GM12878 (cell line): Measurements from ENCODE around the gene KRT32. TPM values are rescaled to one million over a fixed set of nuclear protein-coding genes. Genes with fewer than 3 reads are reported as not detected.

Experiments
- ATAC-seq: fragments of 200-7000 bp; cut with Tn5 transposase; 3 replicates; pipeline ENCODE4 v1.9.1; 2020; ENCODE audit warnings: mild to moderate bottlenecking, moderate library complexity
- BruUV-seq: library from RNA; stranded (reverse); fragments of 400-500 nt; replicated peaks from 2 replicates; lab custom pipeline; 2021; lab: Mats Ljungman, UMichigan
- CTCF ChIA-PET: fragments of 300-600 bp; sonication (Branson Sonifier 250); formaldehyde crosslinking; extraction: SDS; loops from one replicate; lab custom pipeline; 2021; ENCODE audit warnings: inconsistent platforms; lab: Yijun Ruan, JAX
- POLR2A ChIA-PET: fragments of 350-600 bp; formaldehyde crosslinking; extraction: SDS; loops from one replicate; lab custom pipeline; 2021; ENCODE audit warnings: inconsistent platforms; lab: Charles Lee
- RAD21 ChIA-PET: fragments of 300-600 bp; sonication (Branson Sonifier 250); formaldehyde crosslinking; loops from one replicate; lab custom pipeline; 2023; ENCODE audit warnings: antibody characterized with exemption; ENCODE audit not compliant: unreplicated experiment; lab: Charles Lee
- SMC1A ChIA-PET: fragments of 300-600 bp; sonication (Branson Sonifier 250); formaldehyde crosslinking; loops from one replicate; lab custom pipeline; 2023; ENCODE audit not compliant: unreplicated experiment, uncharacterized antibody; lab: Charles Lee
- DNase-seq: peaks from one replicate; pipeline ENCODE4 v3.0.0-alpha.2; 2011; ENCODE audit warnings: low read depth, low spot score
- FAIRE-seq: peaks from 3 replicates; lab custom pipeline; 2011; peaks lifted over from hg19 to GRCh38; lab: Jason Lieb, UNC
- H2AFZ ChIP-seq: 2 replicates; pipeline ENCODE4 v1.6.0; 2011; ENCODE audit warnings: low read depth, low read length, control low read depth; ENCODE audit not compliant: control insufficient read depth
- H3K27ac ChIP-seq: 2 replicates; pipeline ENCODE4 v1.5.1; 2011; ENCODE audit warnings: control low read depth; ENCODE audit not compliant: control insufficient read depth, insufficient read depth
- H3K27me3 ChIP-seq, 2 experiments: replicated peaks in 1 of 2; 2 replicates each; pipeline versions ENCODE4 v1.6.0 to v1.6.1; 2011; ENCODE audit warnings: low read length in 1 of 2; ENCODE audit not compliant: control insufficient read depth in 2 of 2, insufficient read depth in 2 of 2
- H3K36me3 ChIP-seq, 2 experiments: 2 replicates each; pipeline ENCODE4 v1.5.1; 2011; ENCODE audit warnings: low read length in 1 of 2; ENCODE audit not compliant: control insufficient read depth in 2 of 2, insufficient read depth in 2 of 2
- H3K4me1 ChIP-seq: 2 replicates; pipeline ENCODE4 v1.6.1; 2011; ENCODE audit warnings: mild to moderate bottlenecking, low read length, moderate library complexity, mixed read lengths; ENCODE audit not compliant: control insufficient read depth, insufficient read depth
- H3K4me2 ChIP-seq: 2 replicates; pipeline ENCODE4 v1.6.0; 2011; ENCODE audit warnings: control low read depth; ENCODE audit not compliant: control insufficient read depth, insufficient read depth
- H3K4me3 ChIP-seq: fragments of 200-600 bp; sonication (generic); 2 replicates; pipeline ENCODE4 v1.5.1; 2016
- H3K79me2 ChIP-seq: 2 replicates; pipeline ENCODE4 v1.6.0; 2011; ENCODE audit warnings: low read length; ENCODE audit not compliant: control insufficient read depth, insufficient read depth
- H3K9ac ChIP-seq: 2 replicates; pipeline ENCODE4 v1.8.0; 2011; ENCODE audit warnings: low read length, control low read depth, mixed read lengths; ENCODE audit not compliant: control insufficient read depth, insufficient read depth
- H3K9me3 ChIP-seq: replicated peaks from 3 replicates; pipeline ENCODE4 v1.5.1; 2011; ENCODE audit warnings: mild to moderate bottlenecking, low read length; ENCODE audit not compliant: control insufficient read depth, insufficient read depth
- H4K20me1 ChIP-seq: 2 replicates; pipeline ENCODE4 v1.6.0; 2011; ENCODE audit not compliant: control insufficient read depth, insufficient read depth
- EP300 ChIP-seq, 2 experiments: fragments of 150-350 bp in 1 of 2; IDR thresholded peaks; 2 replicates each; pipeline ENCODE4 v1.6.1; 2011 to 2012; ENCODE audit warnings: low read depth in 2 of 2, low read length in 2 of 2, borderline replicate concordance in 1 of 2, improper control_type of control experiment in 1 of 2, inconsistent platforms in 1 of 2; ENCODE audit not compliant: control insufficient read depth in 1 of 2
- IRF5 ChIP-seq: fragments of 450-650 bp; IDR thresholded peaks from 2 replicates; pipeline ENCODE4 v1.6.1; 2017; ENCODE audit warnings: borderline replicate concordance
- MEF2B ChIP-seq: fragments of 450-650 bp; IDR thresholded peaks from 2 replicates; pipeline ENCODE4 v1.6.1; 2018; ENCODE audit warnings: mild to moderate bottlenecking, moderate library complexity; ENCODE audit not compliant: partially characterized antibody, poor library complexity, severe bottlenecking
- MYB ChIP-seq: fragments of 150-350 bp; IDR thresholded peaks from 2 replicates; pipeline ENCODE4 v1.6.1; 2014; ENCODE audit warnings: mild to moderate bottlenecking, low read depth, low read length, borderline replicate concordance
- RUNX3 ChIP-seq: IDR thresholded peaks from 2 replicates; pipeline ENCODE4 v1.6.1; 2012; ENCODE audit warnings: low read length, inconsistent platforms
- SMARCA5 ChIP-seq: fragments of 450-650 bp; IDR thresholded peaks from 2 replicates; pipeline ENCODE4 v1.6.1; 2017; ENCODE audit warnings: mild to moderate bottlenecking
- STAT1 ChIP-seq: fragments of 450-650 bp; conservative IDR thresholded peaks from 2 replicates; pipeline ENCODE4 v1.6.1; 2014; ENCODE audit warnings: antibody characterized with exemption, mild to moderate bottlenecking
- TCF3 ChIP-seq: IDR thresholded peaks from 2 replicates; pipeline ENCODE4 v1.6.1; 2012; ENCODE audit warnings: low read depth, mild to moderate bottlenecking, low read length, borderline replicate concordance; ENCODE audit not compliant: insufficient read depth
- ZBTB33 ChIP-seq: fragments of 450-650 bp; IDR thresholded peaks from 2 replicates; pipeline ENCODE4 v1.6.1; 2017; ENCODE audit warnings: mild to moderate bottlenecking
- ZNF274 ChIP-seq: IDR thresholded peaks from one replicate; pipeline ENCODE4 v1.8.0; 2011; ENCODE audit not compliant: insufficient read length, insufficient read depth
- WGBS: methylation state at CpG from one replicate; pipeline ENCODE4 v1.1.6; 2016; ENCODE audit warnings: low lambda C conversion rate; ENCODE audit not compliant: insufficient replicate concordance, insufficient coverage; ENCODE audit errors: missing lambda C conversion rate; 5-methylcytosine and 5-hydroxymethylcytosine counted together
- in situ Hi-C: fragments of 300-500 bp; cut with MboI; formaldehyde crosslinking; loops from 9 replicates; pipeline ENCODE4 v1.14.3; 2018; ENCODE audit warnings: mixed read lengths
- intact Hi-C: fragments of 100-400 bp; cut with micrococcal nuclease; formaldehyde crosslinking; loops from one replicate; pipeline ENCODE4 v1.14.2; 2022; ENCODE audit not compliant: unreplicated experiment
- polyA plus RNA-seq, 11 experiments: library from polyadenylated mRNA; depleted of rRNA in 4 of 11; unstranded in 6 of 11; stranded (reverse) in 5 of 11; fragments of >200 nt; fragmentation: Nextera tagmentation in 4 of 11; fragmentation: Illumina TruSeq in 1 of 11; extraction: Ambion mirVana in 4 of 11; extraction: Trizol in 1 of 11; gene quantifications; 1 replicate in 1 of 11; 2 replicates in 10 of 11; pipeline versions ENCODE4 v1.2.1 to v1.2.3, GENCODE V29; 2011 to 2016; ENCODE audit warnings: inconsistent platforms in 2 of 11, missing spikeins in 2 of 11, low read depth in 1 of 11
- total RNA-seq, 4 experiments: library from RNA; depleted of rRNA in 3 of 4; stranded (reverse); fragments of >200 nt in 3 of 4; fragmentation: Illumina TruSeq in 1 of 4; extraction: Trizol in 1 of 4; gene quantifications; 2 replicates each; pipeline versions ENCODE4 v1.2.1 to v1.2.3, GENCODE V29; 2013 to 2021
- TF ChIP-seq, protein P1 (sequence below): IDR thresholded peaks from 2 replicates; pipeline ENCODE4 v1.6.1; 2011; ENCODE audit warnings: borderline replicate concordance, low read depth, mild to moderate bottlenecking, moderate library complexity, low read length; ENCODE audit not compliant: insufficient read depth, poor library complexity, severe bottlenecking
- TF ChIP-seq, protein P2 (sequence below): fragments of 450-650 bp; IDR thresholded peaks from 2 replicates; pipeline ENCODE4 v1.6.1; 2017; ENCODE audit warnings: mild to moderate bottlenecking, moderate library complexity

The KRT32 gene
- total and polyA plus RNA-seq, 10 of the 15 experiments (the other 5 are each of a cell fraction or from before 2014, with no cell fraction given) = not detected

- TF ChIP-seq, protein P1, sequence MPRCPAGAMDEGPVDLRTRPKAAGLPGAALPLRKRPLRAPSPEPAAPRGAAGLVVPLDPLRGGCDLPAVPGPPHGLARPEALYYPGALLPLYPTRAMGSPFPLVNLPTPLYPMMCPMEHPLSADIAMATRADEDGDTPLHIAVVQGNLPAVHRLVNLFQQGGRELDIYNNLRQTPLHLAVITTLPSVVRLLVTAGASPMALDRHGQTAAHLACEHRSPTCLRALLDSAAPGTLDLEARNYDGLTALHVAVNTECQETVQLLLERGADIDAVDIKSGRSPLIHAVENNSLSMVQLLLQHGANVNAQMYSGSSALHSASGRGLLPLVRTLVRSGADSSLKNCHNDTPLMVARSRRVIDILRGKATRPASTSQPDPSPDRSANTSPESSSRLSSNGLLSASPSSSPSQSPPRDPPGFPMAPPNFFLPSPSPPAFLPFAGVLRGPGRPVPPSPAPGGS = no peak
Measured at GRCh38 chr17:41511716-41512115, 44.5 kb upstream of the KRT32 start (continued).

- Histone ChIP-seq H3K79me2 (no peaks in the 10 kb centered on the region), H3K9me3 (no peaks in the 10 kb centered on the region), H3K4me2 (no peak overlapping the region), H3K27me3 (peaks cover 2 to 4% of the 10 kb centered on the region in 2 experiments; a peak in 2 of 4 replicates), H3K27ac (no peak overlapping the region), H3K4me1 (no peaks in the 10 kb centered on the region), H3K4me3 (no peak overlapping the region), H3K36me3 (no peaks in the 10 kb centered on the region), H4K20me1 (no peaks in the 10 kb centered on the region), H3K9ac (no peak overlapping the region), H2AFZ (no peak overlapping the region)
- in situ Hi-C loops = no loop called here
- POLR2A ChIA-PET = no interaction called here
- RAD21 ChIA-PET = no interaction called here
- 38% methylated on average over 4 of the region's 4 CpGs for WGBS
- BruUV-seq = no TSS peak
- DNase-seq (no peak), FAIRE-seq (no peak), ATAC-seq (no peak)
- SMC1A ChIA-PET = no interaction called here
- TF ChIP-seq IRF5 = no peak
- TF ChIP-seq RUNX3 = no peak
- TF ChIP-seq SMARCA5 = no peak
- TF ChIP-seq, protein P2, sequence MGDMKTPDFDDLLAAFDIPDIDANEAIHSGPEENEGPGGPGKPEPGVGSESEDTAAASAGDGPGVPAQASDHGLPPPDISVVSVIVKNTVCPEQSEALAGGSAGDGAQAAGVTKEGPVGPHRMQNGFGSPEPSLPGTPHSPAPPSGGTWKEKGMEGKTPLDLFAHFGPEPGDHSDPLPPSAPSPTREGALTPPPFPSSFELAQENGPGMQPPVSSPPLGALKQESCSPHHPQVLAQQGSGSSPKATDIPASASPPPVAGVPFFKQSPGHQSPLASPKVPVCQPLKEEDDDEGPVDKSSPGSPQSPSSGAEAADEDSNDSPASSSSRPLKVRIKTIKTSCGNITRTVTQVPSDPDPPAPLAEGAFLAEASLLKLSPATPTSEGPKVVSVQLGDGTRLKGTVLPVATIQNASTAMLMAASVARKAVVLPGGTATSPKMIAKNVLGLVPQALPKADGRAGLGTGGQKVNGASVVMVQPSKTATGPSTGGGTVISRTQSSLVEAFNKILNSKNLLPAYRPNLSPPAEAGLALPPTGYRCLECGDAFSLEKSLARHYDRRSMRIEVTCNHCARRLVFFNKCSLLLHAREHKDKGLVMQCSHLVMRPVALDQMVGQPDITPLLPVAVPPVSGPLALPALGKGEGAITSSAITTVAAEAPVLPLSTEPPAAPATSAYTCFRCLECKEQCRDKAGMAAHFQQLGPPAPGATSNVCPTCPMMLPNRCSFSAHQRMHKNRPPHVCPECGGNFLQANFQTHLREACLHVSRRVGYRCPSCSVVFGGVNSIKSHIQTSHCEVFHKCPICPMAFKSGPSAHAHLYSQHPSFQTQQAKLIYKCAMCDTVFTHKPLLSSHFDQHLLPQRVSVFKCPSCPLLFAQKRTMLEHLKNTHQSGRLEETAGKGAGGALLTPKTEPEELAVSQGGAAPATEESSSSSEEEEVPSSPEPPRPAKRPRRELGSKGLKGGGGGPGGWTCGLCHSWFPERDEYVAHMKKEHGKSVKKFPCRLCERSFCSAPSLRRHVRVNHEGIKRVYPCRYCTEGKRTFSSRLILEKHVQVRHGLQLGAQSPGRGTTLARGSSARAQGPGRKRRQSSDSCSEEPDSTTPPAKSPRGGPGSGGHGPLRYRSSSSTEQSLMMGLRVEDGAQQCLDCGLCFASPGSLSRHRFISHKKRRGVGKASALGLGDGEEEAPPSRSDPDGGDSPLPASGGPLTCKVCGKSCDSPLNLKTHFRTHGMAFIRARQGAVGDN = no peak
- no peak for TF ChIP-seq MEF2B
- no peak for TF ChIP-seq STAT1
- no peak for TF ChIP-seq EP300 (IDR thresholded peaks at IDR 0.05; ENCODE audit: borderline replicate concordance in 1 of 2, control insufficient read depth in 1 of 2, low read depth in 2 of 2, low read length in 2 of 2)
- TF ChIP-seq TCF3 = no peak
- TF ChIP-seq ZNF274 = no peak
- no peak for TF ChIP-seq MYB
- TF ChIP-seq ZBTB33 = no peak
- CTCF ChIA-PET = interaction anchor here (0.9 to 1.4 kb wide), 2 partner anchors 39 to 152 kb away, joined by 3 read pairs; no protein-coding TSS in a partner anchor
- intact Hi-C loops = no loop called here
Measured at GRCh38 chr17:41511116-41511515, 43.9 kb upstream of the KRT32 start.
